B cell (primary cell): ENCODE data around the gene RPL10A. TPM values are rescaled to one million over a fixed set of nuclear protein-coding genes. Genes with fewer than 3 reads are reported as not detected.

Experiments
- ATAC-seq: fragments of 200-7000 bp; cut with Tn5 transposase; one replicate; pipeline ENCODE4 v1.10.0; 2021; ENCODE audit warnings: low read depth, mild to moderate bottlenecking, moderate number of reproducible peaks, moderate library complexity
- CTCF ChIA-PET: fragments of 350-600 bp; sonication (Branson Sonifier 250); formaldehyde crosslinking; loops from one replicate; lab custom pipeline; 2021; ENCODE audit warnings: antibody characterized with exemption, inconsistent platforms; lab: Charles Lee
- POLR2A ChIA-PET: fragments of 350-600 bp; sonication (Branson Sonifier 250); formaldehyde crosslinking; loops from one replicate; lab custom pipeline; 2021; ENCODE audit warnings: antibody characterized with exemption; lab: Charles Lee
- DNase-seq: peaks from one replicate; pipeline ENCODE4 v3.0.0; 2013
- H2AFZ ChIP-seq: 2 replicates; pipeline ENCODE4 v1.6.1; 2012; ENCODE audit warnings: mild to moderate bottlenecking, low read depth, low read length; ENCODE audit not compliant: insufficient read depth, poor library complexity, severe bottlenecking
- H3K27ac ChIP-seq, 2 donors: 1 replicate in 1 of 2; 2 replicates in 1 of 2; pipeline ENCODE4 v1.5.1; 2012 to 2013; ENCODE audit warnings: low read length in 2 of 2, mild to moderate bottlenecking in 2 of 2, moderate library complexity in 1 of 2
- H3K27me3 ChIP-seq, 4 experiments: fragments of 200-600 bp in 1 of 4; sonication (generic) in 1 of 4; replicated peaks in 1 of 4; 1 replicate in 2 of 4; 2 replicates in 2 of 4; pipeline versions ENCODE4 v1.6.1 to v1.7.0; 2013 to 2016; ENCODE audit warnings: low read length in 3 of 4, mild to moderate bottlenecking in 2 of 4, mixed read lengths in 1 of 4, moderate library complexity in 1 of 4; ENCODE audit not compliant: insufficient read depth in 4 of 4, control insufficient read depth in 3 of 4; ENCODE audit errors: control extremely low read depth in 1 of 4
- H3K36me3 ChIP-seq, 2 experiments: replicated peaks in 1 of 2; 1 replicate in 1 of 2; 2 replicates in 1 of 2; pipeline versions ENCODE4 v1.6.1 to v1.7.1; 2013; ENCODE audit warnings: low read length in 1 of 2; ENCODE audit not compliant: insufficient read depth in 2 of 2, control insufficient read depth in 1 of 2; ENCODE audit errors: control extremely low read depth in 1 of 2, extremely low read depth in 1 of 2
- H3K4me1 ChIP-seq, 2 donors: fragments of 200-600 bp in 1 of 2; sonication (generic) in 1 of 2; 1 replicate in 1 of 2; 2 replicates in 1 of 2; pipeline versions ENCODE4 v1.5.1 to v1.6.1; 2013 to 2017; ENCODE audit warnings: low read length in 2 of 2; ENCODE audit not compliant: control insufficient read depth in 2 of 2, insufficient read depth in 2 of 2
- H3K4me2 ChIP-seq: replicated peaks from 2 replicates; pipeline ENCODE3; 2012; ENCODE audit warnings: mild to moderate bottlenecking, low read depth, low read length; ENCODE audit not compliant: poor library complexity, severe bottlenecking
- H3K4me3 ChIP-seq, 5 experiments: fragments of 200-600 bp in 1 of 5; sonication (generic) in 1 of 5; 1 replicate in 3 of 5; 2 replicates in 2 of 5; pipeline versions ENCODE4 v1.5.1 to v1.7.0; 2011 to 2016; ENCODE audit warnings: low read length in 4 of 5, mild to moderate bottlenecking in 4 of 5, low read depth in 2 of 5, control low read depth in 1 of 5, moderate library complexity in 1 of 5; ENCODE audit not compliant: insufficient read depth in 1 of 5; ENCODE audit errors: control extremely low read depth in 1 of 5, extremely low read depth in 1 of 5
- H3K79me2 ChIP-seq: fragments of 200-600 bp; sonication (generic); one replicate; pipeline ENCODE4 v1.6.0; 2016; ENCODE audit warnings: low read length; ENCODE audit not compliant: control insufficient read depth, insufficient read depth
- H3K9ac ChIP-seq: fragments of 200-600 bp; sonication (generic); 2 replicates; pipeline ENCODE4 v1.6.1; 2017; ENCODE audit warnings: mild to moderate bottlenecking, low read length, moderate library complexity
- H3K9me3 ChIP-seq, 3 donors: one replicate each; pipeline versions ENCODE4 v1.6.1 to v1.7.1; 2013; ENCODE audit warnings: low read length in 2 of 3; ENCODE audit not compliant: control insufficient read depth in 2 of 3, insufficient read depth in 1 of 3; ENCODE audit errors: control extremely low read depth in 1 of 3
- H4K20me1 ChIP-seq: 2 replicates; pipeline ENCODE4 v1.6.0; 2012; ENCODE audit warnings: mild to moderate bottlenecking, low read length; ENCODE audit not compliant: insufficient read depth, control insufficient read depth, poor library complexity, severe bottlenecking
- H3K27ac Mint-ChIP-seq: one replicate; pipeline ENCODE4 v1.8.0; 2021; ENCODE audit warnings: mixed read lengths
- H3K27me3 Mint-ChIP-seq: one replicate; pipeline ENCODE4 v1.8.0; 2021; ENCODE audit warnings: mixed read lengths
- H3K4me1 Mint-ChIP-seq: one replicate; pipeline ENCODE4 v1.8.0; 2021; ENCODE audit warnings: mixed read lengths
- H3K4me3 Mint-ChIP-seq: one replicate; pipeline ENCODE4 v1.8.0; 2021; ENCODE audit warnings: mixed read lengths
- H3K9me3 Mint-ChIP-seq: one replicate; pipeline ENCODE4 v1.8.0; 2022; ENCODE audit warnings: mixed read lengths; ENCODE audit not compliant: insufficient read depth
- EZH2 ChIP-seq: IDR thresholded peaks from 2 replicates; pipeline ENCODE4 v1.6.1; 2012; ENCODE audit warnings: borderline replicate concordance, low read depth, mild to moderate bottlenecking, moderate library complexity, low read length; ENCODE audit not compliant: insufficient read depth, poor library complexity, severe bottlenecking
- WGBS: methylation state at CpG from one replicate; pipeline ENCODE4 v1.1.5; 2013; ENCODE audit warnings: missing lambda C conversion rate; ENCODE audit not compliant: insufficient coverage; 5-methylcytosine and 5-hydroxymethylcytosine counted together
- intact Hi-C: fragments of 100-400 bp; cut with micrococcal nuclease; formaldehyde crosslinking; loops from one replicate; pipeline ENCODE4 v1.10.0; 2022
- polyA plus RNA-seq: library from polyadenylated mRNA; depleted of rRNA; stranded (reverse); fragments of >200 nt; gene quantifications from 2 replicates; pipeline ENCODE4 v1.2.3, GENCODE V29; 2012
- total RNA-seq, 2 donors: library from RNA; stranded (reverse); fragments of 120-200 nt in 1 of 2; gene quantifications; 1 replicate in 1 of 2; 2 replicates in 1 of 2; pipeline versions ENCODE4 v1.2.3 to v1.2.4, GENCODE V29; 2013 to 2022
- TF ChIP-seq, protein P1 (sequence below): fragments of 200-600 bp; IDR thresholded peaks from one replicate; pipeline ENCODE4 v1.8.0; 2022; ENCODE audit warnings: antibody characterized with exemption, mild to moderate bottlenecking

RPL10A gene
- total and polyA plus RNA-seq, 2 donors (not counting 1 experiment from before 2014, with no cell fraction given) = 1,687 to 3,150 TPM

DNA sequence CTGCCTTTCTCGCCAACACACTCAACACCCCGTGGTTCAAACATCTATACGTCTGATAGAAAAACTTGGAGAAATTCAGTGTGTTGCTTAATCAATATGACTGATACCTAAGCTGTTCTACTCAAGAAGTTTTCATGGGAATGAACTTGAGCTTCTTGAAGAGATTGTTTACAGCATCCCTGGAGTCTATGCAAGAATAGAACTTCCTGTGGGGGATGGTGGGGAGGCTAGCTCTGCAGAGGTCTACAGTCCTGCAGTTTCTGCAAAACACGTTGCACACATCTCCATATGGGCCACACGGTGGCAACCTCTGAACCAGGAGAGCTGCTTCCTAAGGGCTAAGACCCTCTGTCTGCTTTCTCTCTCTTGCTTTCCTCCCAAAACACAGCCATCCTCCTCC is 48.8 kb upstream of the RPL10A start:
- CTCF ChIA-PET = interaction anchor here (0.9 to 2.0 kb wide), 4 partner anchors 29 to 78 kb away, joined by 3 to 10 read pairs (median 6); partner anchors contain the start of gene PPARD
- H3K27ac ChIP-seq = no peak overlapping the region
- no peak overlapping the region for H3K27ac Mint-ChIP-seq
- H3K79me2 ChIP-seq = no peaks in the 10 kb centered on the region
- WGBS = 0% methylated on average over 2 of the region's 5 CpGs
- peaks cover 6% of the 10 kb centered on the region for H4K20me1 ChIP-seq
- no peaks in the 10 kb centered on the region for H3K9me3 ChIP-seq
- no peak for DNase-seq
- H3K4me1 Mint-ChIP-seq = peaks cover 13% of the 10 kb centered on the region
- POLR2A ChIA-PET = no interaction called here
- no peak overlapping the region for H2AFZ ChIP-seq
- TF ChIP-seq, protein P1, sequence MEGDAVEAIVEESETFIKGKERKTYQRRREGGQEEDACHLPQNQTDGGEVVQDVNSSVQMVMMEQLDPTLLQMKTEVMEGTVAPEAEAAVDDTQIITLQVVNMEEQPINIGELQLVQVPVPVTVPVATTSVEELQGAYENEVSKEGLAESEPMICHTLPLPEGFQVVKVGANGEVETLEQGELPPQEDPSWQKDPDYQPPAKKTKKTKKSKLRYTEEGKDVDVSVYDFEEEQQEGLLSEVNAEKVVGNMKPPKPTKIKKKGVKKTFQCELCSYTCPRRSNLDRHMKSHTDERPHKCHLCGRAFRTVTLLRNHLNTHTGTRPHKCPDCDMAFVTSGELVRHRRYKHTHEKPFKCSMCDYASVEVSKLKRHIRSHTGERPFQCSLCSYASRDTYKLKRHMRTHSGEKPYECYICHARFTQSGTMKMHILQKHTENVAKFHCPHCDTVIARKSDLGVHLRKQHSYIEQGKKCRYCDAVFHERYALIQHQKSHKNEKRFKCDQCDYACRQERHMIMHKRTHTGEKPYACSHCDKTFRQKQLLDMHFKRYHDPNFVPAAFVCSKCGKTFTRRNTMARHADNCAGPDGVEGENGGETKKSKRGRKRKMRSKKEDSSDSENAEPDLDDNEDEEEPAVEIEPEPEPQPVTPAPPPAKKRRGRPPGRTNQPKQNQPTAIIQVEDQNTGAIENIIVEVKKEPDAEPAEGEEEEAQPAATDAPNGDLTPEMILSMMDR = no peak
- no peak for TF ChIP-seq EZH2
- no peaks in the 10 kb centered on the region for H3K27me3 ChIP-seq
- H3K4me2 ChIP-seq = no peak overlapping the region
- no peaks in the 10 kb centered on the region for H3K27me3 Mint-ChIP-seq
- no peak for ATAC-seq
- intact Hi-C loops = no loop called here
- no peak overlapping the region for H3K9ac ChIP-seq
- no peaks in the 10 kb centered on the region for H3K9me3 Mint-ChIP-seq
- H3K4me3 ChIP-seq = no peak overlapping the region
- no peak overlapping the region for H3K4me3 Mint-ChIP-seq
- peaks cover 3 to 11% of the 10 kb centered on the region in 2 donors for H3K4me1 ChIP-seq
- H3K36me3 ChIP-seq = peaks cover 12 to 64% of the 10 kb centered on the region in 2 experiments

DNA sequence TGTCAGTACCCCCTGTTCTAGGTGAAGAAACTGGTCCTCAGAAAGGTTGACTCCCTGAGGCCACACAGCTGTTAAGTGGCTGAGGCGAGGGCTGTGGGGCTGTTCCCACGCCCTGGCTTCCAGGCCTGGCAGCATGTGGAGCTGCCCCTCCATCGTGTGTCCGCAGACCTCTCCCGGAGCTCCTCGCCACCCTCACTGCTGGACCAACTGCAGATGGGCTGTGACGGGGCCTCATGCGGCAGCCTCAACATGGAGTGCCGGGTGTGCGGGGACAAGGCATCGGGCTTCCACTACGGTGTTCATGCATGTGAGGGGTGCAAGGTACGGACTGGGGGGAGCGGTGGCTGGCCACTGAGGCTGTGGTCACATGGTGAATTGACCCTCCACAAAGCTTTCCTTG is 48.2 kb upstream of the RPL10A start:
- Histone ChIP-seq H3K9me3 (no peaks in the 10 kb centered on the region), H3K36me3 (peaks cover 12 to 62% of the 10 kb centered on the region in 2 experiments), H3K79me2 (no peaks in the 10 kb centered on the region), H3K27me3 (no peaks in the 10 kb centered on the region), H3K4me2 (no peak overlapping the region), H2AFZ (no peak overlapping the region), H3K4me3 (no peak overlapping the region), H3K4me1 (peaks cover 3 to 11% of the 10 kb centered on the region in 2 donors), H3K9ac (no peak overlapping the region), H4K20me1 (peaks cover 6% of the 10 kb centered on the region), H3K27ac (no peak overlapping the region)
- DNase-seq (no peak), ATAC-seq (no peak)
- no peak for TF ChIP-seq EZH2
- TF ChIP-seq, protein P1 = no peak
- intact Hi-C loops = no loop called here
- H3K4me1 Mint-ChIP-seq = peaks cover 13% of the 10 kb centered on the region
- no peaks in the 10 kb centered on the region for H3K9me3 Mint-ChIP-seq
- H3K27me3 Mint-ChIP-seq = no peaks in the 10 kb centered on the region
- ChIA-PET POLR2A (no interaction called here), CTCF (interaction anchor here (0.9 to 2.0 kb wide), 4 partner anchors 28 to 78 kb away, joined by 3 to 10 read pairs (median 6); partner anchors contain the start of gene PPARD)
- H3K27ac Mint-ChIP-seq = no peak overlapping the region
- H3K4me3 Mint-ChIP-seq = no peak overlapping the region
- 98% methylated on average over 14 of the region's 14 CpGs for WGBS
